A549 treated with ZK216348 at 1 μM for 4 hours (cell line): ENCODE results near the gene SPANXN2. TPM values are rescaled to one million over a fixed set of nuclear protein-coding genes. Genes with fewer than 3 reads are reported as not detected.

Experiments used
- total RNA-seq: library from RNA; stranded (reverse); fragments of 200-300 nt; extraction: Qiagen RNA extraction; gene quantifications from 5 replicates; pipeline ENCODE4 v1.2.3, GENCODE V29; 2022; ENCODE audit warnings: low read depth

SPANXN2 gene
- total RNA-seq, result not detected in 5 replicates

DNA sequence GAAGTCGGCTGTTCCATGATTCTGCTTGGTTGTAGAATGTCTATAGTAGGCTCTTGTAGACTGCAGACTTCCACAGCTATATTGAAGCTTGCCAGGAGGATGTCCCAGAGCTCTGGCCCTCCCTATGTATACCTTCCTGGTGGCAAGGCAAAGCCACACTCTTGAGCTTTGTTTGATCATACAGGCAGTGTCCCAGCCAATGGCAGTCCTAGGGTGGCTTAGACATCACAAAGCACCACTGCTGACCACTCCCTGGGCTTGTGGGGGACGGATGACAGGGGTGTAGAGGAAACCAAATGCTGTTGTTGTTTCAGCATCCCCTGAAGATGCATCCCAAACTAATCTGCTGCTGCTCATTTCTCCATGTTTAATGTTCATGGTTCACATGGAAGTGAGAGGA lies at the start of gene SPANXN2:
Gene SPANXN2, minus strand, starts transcription at position 101 of the 400 bp plus-strand sequence. Its CDS starts 84 bp downstream, at position 17.

Other genes with a start within 250 kb of the SPANXN2 start
- not detected in 5 replicates for gene SPANXN3, start 203.3 kb downstream of the SPANXN2 start, total RNA-seq
- not detected in 5 replicates for gene SLITRK4, start 84.7 kb downstream of the SPANXN2 start, total RNA-seq
- gene UBE2NL, start 163.3 kb upstream of the SPANXN2 start, total RNA-seq, result not detected in 5 replicates